ENCODE data around the gene ADGRB3. TPM values are rescaled to one million over a fixed set of nuclear protein-coding genes. Genes with fewer than 3 reads are reported as not detected.
A peak's percentile ranks its signal among the peaks of the same experiment; 100 is the strongest.

ADGRB3 gene
- total RNA-seq, 1 donor from 2014 or later: 2.7 TPM

GRCh38 chr6:68628161-68628560 is 6.9 kb upstream of the ADGRB3 start:
- no peaks in the 10 kb centered on the region for H3K36me3 ChIP-seq
- no peaks in the 10 kb centered on the region for H3K4me1 ChIP-seq
- H3K27me3 ChIP-seq: no peaks in the 10 kb centered on the region
- no peak overlapping the region for H3K4me3 ChIP-seq
- no peaks in the 10 kb centered on the region for H3K9me3 ChIP-seq
- TF ChIP-seq POLR2AphosphoS5 (IDR thresholded peaks at IDR 0.05; ENCODE audit: insufficient read depth in 1 of 2, low read depth in 1 of 2) (no peak), CTCF (IDR thresholded peaks at IDR 0.05) (no peak), POLR2A (IDR thresholded peaks at IDR 0.05) (no peak)
- intact Hi-C loops (cut with DNase I): no loop called here
- no peak for DNase-seq (ENCODE audit: extremely low spot score in 2 of 2)
- H3K27ac ChIP-seq: no peak overlapping the region

GRCh38 chr6:68632734-68633133 is 2.3 kb upstream of the ADGRB3 start:
- Histone ChIP-seq H3K27me3 (no peaks in the 10 kb centered on the region), H3K4me3 (no peak overlapping the region), H3K9me3 (no peaks in the 10 kb centered on the region), H3K27ac (no peak overlapping the region), H3K36me3 (no peaks in the 10 kb centered on the region), H3K4me1 (peaks cover 17% of the 10 kb centered on the region)
- TF ChIP-seq POLR2AphosphoS5 (IDR thresholded peaks at IDR 0.05; ENCODE audit: insufficient read depth in 1 of 2, low read depth in 1 of 2): no peak
- TF ChIP-seq POLR2A (IDR thresholded peaks at IDR 0.05): no peak
- intact Hi-C loops (cut with DNase I): no loop called here
- DNase-seq (ENCODE audit: extremely low spot score in 2 of 2): no peak

GRCh38 chr6:68633281-68633971 is 1.7 kb upstream of the ADGRB3 start:
- H3K9me3 ChIP-seq: no peaks in the 10 kb centered on the region
- H3K27ac ChIP-seq: no peak overlapping the region
- TF ChIP-seq POLR2A (IDR thresholded peaks at IDR 0.05): no peak
- no peak for TF ChIP-seq CTCF (IDR thresholded peaks at IDR 0.05)
- TF ChIP-seq POLR2AphosphoS5 (IDR thresholded peaks at IDR 0.05; ENCODE audit: insufficient read depth in 1 of 2, low read depth in 1 of 2): no peak
- no peaks in the 10 kb centered on the region for H3K27me3 ChIP-seq
- peak overlapping the region; percentile 55 to 68 for H3K4me3 ChIP-seq
- no peak for DNase-seq (ENCODE audit: extremely low spot score in 2 of 2)
- intact Hi-C loops (cut with DNase I): no loop called here
- H3K36me3 ChIP-seq: no peaks in the 10 kb centered on the region
- peaks cover 17% of the 10 kb centered on the region for H3K4me1 ChIP-seq

- no peaks in the 10 kb centered on the region for H3K36me3 ChIP-seq
- H3K9me3 ChIP-seq: no peaks in the 10 kb centered on the region
- H3K4me3 ChIP-seq: peak overlapping the region; percentile 55 to 68
- no peak for DNase-seq (ENCODE audit: extremely low spot score in 2 of 2)
- peaks cover 17% of the 10 kb centered on the region for H3K4me1 ChIP-seq
- TF ChIP-seq CTCF (IDR thresholded peaks at IDR 0.05) (no peak), POLR2A (IDR thresholded peaks at IDR 0.05) (no peak), POLR2AphosphoS5 (IDR thresholded peaks at IDR 0.05; ENCODE audit: insufficient read depth in 1 of 2, low read depth in 1 of 2) (no peak)
- intact Hi-C loops (cut with DNase I): no loop called here
- H3K27ac ChIP-seq: peak overlapping the region; percentile 78
- H3K27me3 ChIP-seq: no peaks in the 10 kb centered on the region
Measured at GRCh38 chr6:68633972-68634725, 933 bp upstream of the ADGRB3 start.

- Histone ChIP-seq H3K9me3 (no peaks in the 10 kb centered on the region), H3K4me1 (peaks cover 17% of the 10 kb centered on the region), H3K27me3 (no peaks in the 10 kb centered on the region), H3K4me3 (peak overlapping the region; percentile 55 to 68), H3K27ac (peak overlapping the region; percentile 72), H3K36me3 (no peaks in the 10 kb centered on the region)
- no peak for TF ChIP-seq POLR2A (IDR thresholded peaks at IDR 0.05)
- TF ChIP-seq POLR2AphosphoS5 (IDR thresholded peaks at IDR 0.05; ENCODE audit: insufficient read depth in 1 of 2, low read depth in 1 of 2): no peak
- TF ChIP-seq CTCF (IDR thresholded peaks at IDR 0.05): no peak
- DNase-seq (ENCODE audit: extremely low spot score in 2 of 2): no peak
- intact Hi-C loops (cut with DNase I): no loop called here
Measured at GRCh38 chr6:68635412-68635705, 277 bp downstream of the ADGRB3 start.
